ENCODE results near the gene L1TD1. TPM values are rescaled to one million over a fixed set of nuclear protein-coding genes. Genes with fewer than 3 reads are reported as not detected.
A peak's percentile ranks its signal among the peaks of the same experiment; 100 is the strongest.

L1TD1 gene
- total and polyA plus RNA-seq, 2 experiments from 2014 or later, result 283 to 628 TPM

GRCh38 chr1:62175568-62176179 lies 19.0 kb upstream of the L1TD1 start:
- H3K36me3 ChIP-seq (ENCODE audit: insufficient read depth), result no peaks in the 10 kb centered on the region
- no peaks in the 10 kb centered on the region for H3F3A ChIP-seq (replicated peaks; ENCODE audit: low read depth)
- Mint-ChIP-seq H3K36me3 (ENCODE audit: low read depth) (no peaks in the 10 kb centered on the region), H3K4me1 (peaks cover 68% of the 10 kb centered on the region), H3K9me3 (0 out of 3 replicates have a peak, but pooled peaks cover 3% of the 10 kb centered on the region), H3K4me3 (0 out of 3 replicates have a peak overlapping the region, but pooled peaks have one; percentile 27), H3K27ac (peak overlapping the region; percentile 86), H3K27me3 (ENCODE audit: insufficient read depth, low read depth, poor library complexity) (peaks cover 4% of the 10 kb centered on the region)
- H4K20me1 ChIP-seq (replicated peaks; ENCODE audit: insufficient read depth), result no peaks in the 10 kb centered on the region; the same call in 1 of the 2 replicates
- peak; percentile 83 for DNase-seq (ENCODE audit: low spot score)
- H3K27ac ChIP-seq (ENCODE audit: low read depth), result no peak overlapping the region
- TF ChIP-seq ETS1 (IDR thresholded peaks at IDR 0.05) (no peak), POLR2AphosphoS5 (IDR thresholded peaks at IDR 0.05; ENCODE audit: low read depth) (no peak), CTCF (conservative IDR thresholded peaks at IDR 0.05; ENCODE audit: low read depth in 2 of 2) (peak; percentile 91 to 94), EZH2 (IDR thresholded peaks at IDR 0.05; ENCODE audit: low read depth, unreplicated experiment) (no peak)
- H3K4me2 ChIP-seq, result peak overlapping the region; percentile 4; the same call in 1 of the 2 replicates
- peaks cover 44% of the 10 kb centered on the region for H3K4me1 ChIP-seq (ENCODE audit: insufficient read depth)
- H2AFZ ChIP-seq, result no peak overlapping the region
- H3K79me2 ChIP-seq (replicated peaks; ENCODE audit: insufficient read depth), result 0 out of 2 replicates have a peak, but pooled peaks cover 6% of the 10 kb centered on the region
- no peaks in the 10 kb centered on the region for H3K27me3 ChIP-seq (ENCODE audit: insufficient read depth)
- peak; percentile 51 for ATAC-seq
- no peak overlapping the region for H3K4me3 ChIP-seq
- peaks cover 4% of the 10 kb centered on the region; the same call in 1 of the 2 replicates for H3K9me2 ChIP-seq (ENCODE audit: insufficient read depth)

- Mint-ChIP-seq H3K9me3 (0 out of 3 replicates have a peak, but pooled peaks cover 3% of the 10 kb centered on the region), H3K27ac (peak overlapping the region; percentile 96), H3K4me1 (peaks cover 68% of the 10 kb centered on the region), H3K27me3 (ENCODE audit: insufficient read depth, low read depth, poor library complexity) (peaks cover 4% of the 10 kb centered on the region), H3K4me3 (peak overlapping the region; percentile 47; the same call in 2 of the 3 replicates), H3K36me3 (ENCODE audit: low read depth) (no peaks in the 10 kb centered on the region)
- H3K27me3 ChIP-seq (ENCODE audit: insufficient read depth), result no peaks in the 10 kb centered on the region
- peaks cover 4% of the 10 kb centered on the region; the same call in 1 of the 2 replicates for H3K9me2 ChIP-seq (ENCODE audit: insufficient read depth)
- H3K79me2 ChIP-seq (replicated peaks; ENCODE audit: insufficient read depth), result 0 out of 2 replicates have a peak, but pooled peaks cover 6% of the 10 kb centered on the region
- TF ChIP-seq REST (IDR thresholded peaks at IDR 0.05; ENCODE audit: unreplicated experiment), result no peak
- no peak for TF ChIP-seq STAT1 (IDR thresholded peaks at IDR 0.05; ENCODE audit: unreplicated experiment)
- no peak for TF ChIP-seq CREB1 (CRISPR knock-in tag; IDR thresholded peaks at IDR 0.05; ENCODE audit: low read depth)
- no peak for TF ChIP-seq POLR2AphosphoS5 (IDR thresholded peaks at IDR 0.05; ENCODE audit: low read depth)
- peak overlapping the region; percentile 86 for H3K27ac ChIP-seq (ENCODE audit: low read depth)
- H3K4me3 ChIP-seq, result no peak overlapping the region
- ATAC-seq, result peak; percentile 71
- H4K20me1 ChIP-seq (replicated peaks; ENCODE audit: insufficient read depth), result no peaks in the 10 kb centered on the region; the same call in 1 of the 2 replicates
- H3K4me1 ChIP-seq (ENCODE audit: insufficient read depth), result peaks cover 49% of the 10 kb centered on the region
- H3K4me2 ChIP-seq, result peak overlapping the region; percentile 9; the same call in 1 of the 2 replicates
- peak; percentile 71 for DNase-seq (ENCODE audit: low spot score)
- no peaks in the 10 kb centered on the region for H3F3A ChIP-seq (replicated peaks; ENCODE audit: low read depth)
- H3K36me3 ChIP-seq (ENCODE audit: insufficient read depth), result no peaks in the 10 kb centered on the region
- no peak overlapping the region for H2AFZ ChIP-seq
These were observed 17.9 kb upstream of the L1TD1 start for GRCh38 chr1:62176597-62177312.

All from GM23338 (cell line).